SHP77 (cell line): Measurements from ENCODE around the gene SULF2.

Source experiments
- DNase-seq, 2 experiments: peaks; one replicate each; lab custom pipeline; 2025; lab: John Stamatoyannopoulos, UW

Gene SULF2

DNA sequence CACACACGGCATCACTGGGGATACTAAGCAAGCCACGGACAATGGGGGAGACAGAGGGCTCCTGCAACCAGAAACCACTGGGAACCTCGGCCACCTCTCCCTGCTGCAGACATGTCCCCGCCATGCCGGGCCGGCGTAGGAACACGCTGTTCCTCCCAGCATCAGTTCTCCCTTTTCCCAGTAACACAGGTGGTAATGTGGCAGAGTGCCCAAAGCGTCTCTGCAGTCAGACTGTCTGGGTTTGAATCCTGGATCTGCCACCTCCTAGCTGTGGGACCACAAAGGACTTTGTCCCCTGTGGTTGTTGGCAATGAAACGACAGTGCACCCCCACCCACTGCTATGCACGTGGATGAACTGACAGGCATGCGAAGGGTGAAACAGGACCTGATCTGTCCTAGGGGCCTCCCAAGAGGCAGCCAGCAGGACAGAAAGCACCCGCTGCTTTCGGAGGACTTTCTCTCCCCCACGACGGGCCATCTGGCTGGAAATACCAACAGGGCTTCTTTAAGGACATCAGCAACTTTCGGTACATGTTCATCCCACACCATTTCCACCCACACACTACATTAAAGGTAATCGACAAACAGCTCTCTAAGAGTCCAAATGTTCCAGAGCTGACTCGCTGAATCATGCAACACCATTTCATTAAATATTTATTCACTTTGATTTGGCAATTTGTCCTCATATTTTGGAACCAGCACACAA lies 74.1 kb downstream of the SULF2 start:
- DNase-seq: no peak

DNA sequence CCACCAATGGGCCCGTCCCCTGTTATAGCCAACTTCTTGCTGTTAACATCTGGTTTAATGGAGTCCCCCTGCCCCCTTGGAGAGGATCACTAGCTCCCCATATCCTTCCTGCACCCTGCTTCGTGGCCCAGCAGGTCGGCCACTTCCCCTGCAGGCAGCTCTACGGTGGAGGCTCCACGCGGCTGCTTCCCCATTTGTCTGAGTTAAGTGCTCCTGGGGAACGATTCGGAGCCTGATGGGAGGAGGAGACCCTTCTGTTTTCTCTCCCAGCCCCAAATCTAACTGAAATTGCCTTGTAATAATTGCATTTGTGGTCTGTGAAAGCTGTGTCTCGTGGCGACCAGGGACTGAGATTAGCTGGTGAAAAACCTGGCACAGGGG lies 74.6 kb downstream of the SULF2 start:
- DNase-seq: no peak

DNA sequence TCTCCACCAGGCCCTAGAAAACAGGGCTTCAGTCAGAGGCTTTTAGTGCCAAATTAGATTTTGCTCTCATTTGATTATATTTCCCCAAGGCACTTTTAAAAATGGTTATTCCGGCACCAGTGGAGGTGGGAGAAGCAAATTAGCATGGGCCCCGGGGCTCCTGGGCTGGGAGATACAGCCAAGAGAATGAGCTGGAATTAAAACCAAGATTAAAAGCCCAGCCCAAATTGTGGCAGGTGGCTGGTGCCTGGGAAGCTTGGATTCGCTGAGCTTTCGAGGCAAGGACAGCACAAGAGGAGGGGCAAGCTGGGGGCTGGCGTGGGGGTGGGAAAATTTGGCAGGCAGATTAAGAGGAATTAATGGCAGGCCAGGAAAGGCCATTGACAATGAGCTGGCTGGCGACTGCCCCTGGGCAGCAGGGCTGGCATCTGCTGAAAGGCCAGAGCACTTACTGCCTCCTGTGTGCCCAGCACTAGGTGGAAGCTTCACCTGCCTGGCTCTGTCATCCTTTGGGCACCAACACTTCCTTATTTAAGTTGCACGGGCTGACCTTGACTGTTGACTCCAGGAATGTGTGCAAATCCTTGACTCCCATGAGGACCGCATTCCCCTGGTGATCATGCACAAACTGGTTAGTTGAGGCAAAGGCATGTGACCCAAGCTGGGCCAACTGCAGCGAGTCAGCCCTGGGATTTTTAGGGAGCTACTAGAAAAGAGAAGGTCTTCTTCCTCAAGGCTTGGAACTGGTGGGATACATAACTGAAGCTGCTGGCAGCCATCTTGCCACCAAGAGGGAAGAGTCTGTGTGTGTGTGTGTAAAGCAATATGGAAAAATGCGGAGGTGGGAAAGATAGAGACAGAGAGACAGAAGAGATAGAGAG lies 76.1 kb downstream of the SULF2 start:
- no peak for DNase-seq

DNA sequence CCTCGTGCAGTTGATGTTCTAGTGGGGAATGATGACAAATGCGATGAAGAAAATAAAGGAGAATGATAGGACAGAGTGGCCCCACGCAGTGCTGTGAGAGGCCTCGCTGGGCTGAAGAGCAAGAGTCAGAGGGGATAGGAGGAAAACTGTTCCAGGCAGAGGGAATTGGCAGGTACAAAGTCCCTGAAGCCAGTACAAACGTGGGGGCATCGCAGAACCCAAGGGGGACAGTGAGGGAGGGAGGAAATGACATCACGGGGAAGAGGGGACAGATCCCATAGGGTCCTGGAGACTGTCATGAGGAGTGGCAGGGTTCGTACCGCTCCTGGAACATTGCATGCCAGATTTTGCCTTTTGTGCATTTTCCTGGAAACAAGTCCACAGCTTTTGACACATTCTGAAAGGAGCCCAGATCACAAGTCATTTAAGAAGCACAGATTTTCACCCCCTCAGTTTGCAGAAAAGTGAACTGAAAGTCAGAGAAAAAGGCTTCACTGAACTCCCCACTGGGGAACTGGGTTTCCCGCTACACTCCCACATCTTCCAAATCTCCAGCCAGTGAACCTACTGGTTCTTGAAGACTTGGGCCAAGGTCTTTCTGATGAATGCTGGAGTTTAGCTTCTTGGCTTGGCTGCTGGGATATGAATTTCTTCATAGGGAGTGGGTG lies 77.0 kb downstream of the SULF2 start:
- no peak for DNase-seq

DNA sequence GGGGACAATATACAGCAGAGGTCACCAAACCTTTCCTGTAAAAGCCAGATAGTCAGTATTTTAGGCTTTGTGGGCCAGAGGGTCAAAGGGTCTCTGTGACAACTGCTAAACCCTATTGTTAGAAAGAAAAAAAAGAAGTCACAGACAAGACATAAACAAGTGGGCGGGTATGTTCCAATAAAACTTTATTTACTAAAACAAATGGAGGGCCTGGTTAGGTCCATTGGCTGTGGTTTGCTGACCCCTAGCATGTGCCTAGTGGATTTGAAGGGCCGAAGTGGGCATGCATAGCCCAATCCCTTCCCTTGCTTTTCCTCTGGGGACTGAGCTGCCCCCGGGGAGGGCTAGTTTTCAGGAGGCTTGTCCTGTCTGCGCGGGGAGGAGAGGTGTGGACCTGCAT lies 78.9 kb downstream of the SULF2 start:
- no peak for DNase-seq

DNA sequence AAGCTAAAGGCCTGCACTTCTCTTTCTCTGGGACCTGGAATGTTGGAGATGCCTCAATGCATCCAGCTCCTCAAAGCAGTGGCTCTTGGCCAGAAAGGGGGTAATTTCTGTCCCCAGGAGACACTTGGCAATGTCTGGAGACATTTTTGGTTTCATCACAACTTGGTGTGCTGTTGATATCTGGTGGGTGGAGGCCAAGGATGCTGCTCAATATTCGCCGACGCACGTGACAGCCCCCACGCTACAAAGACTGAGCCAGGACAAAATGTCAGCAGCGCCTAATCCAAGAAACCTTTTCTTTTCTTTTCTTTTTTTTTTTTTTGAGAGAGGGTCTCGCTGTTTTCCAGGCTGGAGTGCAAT lies 79.8 kb downstream of the SULF2 start:
- no peak for DNase-seq

DNA sequence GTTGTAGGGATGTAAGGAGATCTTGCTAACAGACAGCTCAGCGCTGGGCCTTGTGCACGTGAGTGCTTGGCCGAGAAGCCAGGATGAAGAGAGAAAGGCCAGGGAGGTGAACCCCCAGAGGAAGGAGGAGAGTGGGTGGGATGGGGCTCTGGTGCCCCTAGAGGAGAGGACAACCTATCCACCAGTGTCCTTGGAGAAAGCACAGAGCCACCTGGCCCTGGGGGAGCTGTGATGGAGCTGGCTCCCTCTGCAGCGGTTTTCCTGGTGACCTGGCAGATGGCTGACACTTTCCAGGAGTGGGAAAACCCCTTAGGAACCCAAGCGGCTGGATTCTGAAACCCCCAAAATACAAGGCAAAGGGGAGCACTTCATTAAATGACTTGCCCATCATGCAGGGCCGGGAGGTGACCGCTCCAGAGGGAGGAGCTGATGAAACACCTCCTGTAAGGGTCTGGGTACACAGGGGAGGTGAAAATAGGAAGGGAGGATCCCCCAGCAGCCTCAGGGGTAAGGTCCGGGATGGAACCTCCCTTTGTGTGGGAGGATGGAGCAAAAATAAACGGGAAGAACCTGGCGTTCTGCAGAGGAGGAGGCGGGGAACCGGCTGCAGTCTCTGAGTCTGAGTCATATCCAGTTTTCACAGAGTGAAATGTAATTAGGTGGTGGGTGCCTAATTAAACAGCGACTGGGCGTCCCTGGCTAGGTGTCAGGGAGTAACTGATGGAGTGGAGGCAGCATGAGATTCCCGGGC lies 80.4 kb downstream of the SULF2 start:
- no peak for DNase-seq

DNA sequence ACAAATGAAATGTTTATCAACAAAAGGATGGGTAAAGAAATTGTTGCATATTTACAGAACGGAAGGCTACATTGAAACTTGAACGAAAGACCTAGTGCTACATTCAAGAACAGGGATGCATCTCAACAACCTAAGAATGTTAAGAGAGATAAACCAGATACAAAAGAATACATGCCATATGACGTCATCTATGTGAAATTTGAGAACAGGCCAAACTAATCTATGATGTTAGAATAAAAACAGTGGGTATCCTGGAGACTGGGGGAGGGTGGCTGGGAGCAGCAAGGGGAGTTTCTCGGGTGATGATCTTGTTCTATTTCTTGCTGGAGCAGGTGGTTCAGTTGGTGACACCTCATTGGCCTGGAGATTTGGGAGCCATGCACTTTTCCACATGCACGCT lies 81.5 kb downstream of the SULF2 start:
- DNase-seq: no peak

DNA sequence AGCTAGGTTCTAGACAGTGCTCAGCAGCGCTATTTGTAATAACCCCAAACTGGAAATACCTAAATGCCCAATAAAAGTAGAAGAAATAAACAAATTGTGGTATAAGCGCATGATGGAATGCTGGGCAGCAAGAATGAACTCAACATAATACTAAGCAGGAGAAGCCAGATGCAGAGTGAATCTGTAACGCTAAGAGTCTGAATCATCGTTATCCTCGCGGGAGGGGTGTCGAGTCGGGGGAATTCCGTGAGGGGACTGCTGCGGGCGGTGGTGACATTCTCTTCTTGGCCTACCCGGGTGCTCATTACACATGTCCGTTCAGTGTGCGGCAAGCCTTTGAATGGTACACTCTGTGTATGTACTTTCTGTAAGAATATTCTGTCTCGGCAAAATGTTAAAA lies 83.7 kb downstream of the SULF2 start:
- no peak for DNase-seq

DNA sequence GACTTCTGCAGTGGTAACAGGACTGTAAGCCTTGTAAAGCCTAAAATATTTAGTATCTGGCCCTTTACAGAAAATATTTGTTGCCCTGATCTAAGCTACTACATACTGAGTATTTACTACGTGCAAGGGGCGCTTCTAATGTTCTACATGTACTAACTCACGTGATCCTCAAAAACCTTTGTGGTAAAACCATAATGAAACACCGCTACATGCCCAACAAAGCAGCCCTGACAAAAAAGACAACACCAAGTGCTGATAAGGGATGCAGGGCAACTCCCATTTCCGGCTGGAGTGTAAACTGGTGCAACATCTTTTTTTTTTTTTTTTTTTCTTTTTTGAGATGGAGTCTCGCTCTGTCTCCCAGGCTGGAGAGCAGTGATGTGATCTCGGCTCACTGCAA lies 85.0 kb downstream of the SULF2 start:
- DNase-seq: no peak

DNA sequence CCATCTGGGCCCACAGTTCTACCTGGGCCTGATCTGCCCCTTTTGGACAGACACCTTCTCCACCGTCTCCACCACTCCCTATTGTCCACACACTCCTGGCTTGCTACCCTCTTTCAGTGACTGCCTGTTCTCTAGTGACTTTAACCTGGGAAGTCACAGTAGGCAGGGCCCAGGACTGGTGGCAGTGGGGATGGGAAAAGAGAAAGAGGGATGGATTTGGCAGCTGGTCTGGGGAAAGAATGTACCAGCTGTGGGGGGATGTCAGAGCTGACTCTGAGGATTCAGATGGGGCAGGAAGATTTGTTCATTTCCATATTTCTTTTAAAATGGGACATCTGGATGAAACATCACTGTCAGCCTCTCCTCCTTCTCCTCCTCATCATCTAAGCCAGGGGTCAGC lies 85.5 kb downstream of the SULF2 start:
- DNase-seq: no peak

DNA sequence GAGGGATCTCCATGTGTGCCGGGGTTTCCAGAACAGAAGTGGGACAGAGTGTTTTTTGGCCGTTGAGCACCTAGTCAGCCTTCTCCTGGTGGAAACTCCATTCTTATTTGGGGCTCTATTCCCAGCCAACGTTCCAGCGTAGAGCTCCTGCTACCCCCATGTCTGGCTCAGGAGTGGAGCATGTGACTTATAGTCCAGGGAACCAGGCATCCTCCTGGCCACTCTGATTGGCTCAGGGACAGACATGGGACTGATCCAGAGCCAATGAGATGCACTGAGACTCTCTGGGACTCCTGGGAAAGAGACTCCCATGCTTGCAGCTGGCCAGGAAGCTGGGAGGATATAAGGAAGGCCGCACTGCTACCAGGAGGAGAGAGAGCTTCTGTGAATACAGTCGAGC lies 87.1 kb downstream of the SULF2 start:
- DNase-seq: no peak

DNA sequence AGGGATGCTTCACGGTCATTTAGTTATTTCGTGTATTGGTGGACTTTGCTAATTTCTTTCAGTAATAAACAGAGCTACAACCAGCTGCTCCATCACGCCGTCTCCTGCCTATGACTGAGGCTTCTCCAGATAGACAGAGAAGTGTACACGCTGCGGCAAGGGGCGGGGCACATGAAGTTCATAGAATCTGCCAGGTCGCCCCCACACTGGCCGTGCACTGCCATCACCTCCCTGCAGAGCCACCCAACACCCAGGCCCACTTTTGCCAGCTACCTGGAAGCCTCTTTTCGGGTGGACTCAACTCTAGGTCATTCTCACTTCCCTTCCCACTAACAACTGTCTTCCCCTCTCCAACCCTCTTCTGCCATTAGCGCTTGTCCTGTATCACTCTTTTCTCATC lies 88.4 kb downstream of the SULF2 start:
- no peak for DNase-seq

DNA sequence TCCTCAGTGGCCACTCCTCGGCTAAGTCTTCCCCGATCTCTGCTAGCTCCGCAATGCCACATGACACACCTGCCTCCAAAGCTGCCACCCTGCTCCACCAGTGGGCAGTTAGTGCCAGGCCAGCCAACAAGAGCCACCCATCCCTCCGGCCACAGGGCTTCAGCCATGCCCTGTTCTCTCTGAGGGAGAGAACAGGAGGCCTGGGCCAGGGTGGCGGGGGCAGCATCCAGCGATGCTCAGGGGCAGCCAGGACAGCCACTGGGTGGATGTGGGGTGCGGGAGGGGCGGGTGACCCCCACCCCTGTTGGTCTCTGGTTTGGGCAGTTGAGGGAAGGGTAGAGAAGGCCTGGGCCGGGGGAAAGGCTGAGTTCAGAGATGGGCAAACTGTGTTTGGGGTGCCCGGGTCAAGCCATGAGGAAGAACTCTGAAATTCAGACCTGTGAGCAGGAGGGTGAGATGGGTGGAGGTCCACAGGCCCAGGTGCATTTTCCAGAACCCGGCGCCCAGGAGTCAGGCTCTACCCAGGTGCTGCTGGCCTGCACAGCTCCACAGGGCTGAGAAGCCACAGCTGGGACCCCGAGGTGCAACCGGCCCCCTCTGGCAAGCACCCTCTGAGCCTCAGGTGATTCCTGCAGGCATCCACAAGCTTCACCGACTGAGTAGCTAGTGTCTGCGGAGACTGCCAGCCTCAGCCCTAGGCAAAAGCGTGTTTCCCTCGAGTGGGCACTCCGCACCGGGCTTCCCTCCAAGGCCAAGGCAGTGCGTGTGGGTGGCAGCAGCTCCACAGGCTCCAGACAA lies 91.1 kb downstream of the SULF2 start:
- DNase-seq: no peak

DNA sequence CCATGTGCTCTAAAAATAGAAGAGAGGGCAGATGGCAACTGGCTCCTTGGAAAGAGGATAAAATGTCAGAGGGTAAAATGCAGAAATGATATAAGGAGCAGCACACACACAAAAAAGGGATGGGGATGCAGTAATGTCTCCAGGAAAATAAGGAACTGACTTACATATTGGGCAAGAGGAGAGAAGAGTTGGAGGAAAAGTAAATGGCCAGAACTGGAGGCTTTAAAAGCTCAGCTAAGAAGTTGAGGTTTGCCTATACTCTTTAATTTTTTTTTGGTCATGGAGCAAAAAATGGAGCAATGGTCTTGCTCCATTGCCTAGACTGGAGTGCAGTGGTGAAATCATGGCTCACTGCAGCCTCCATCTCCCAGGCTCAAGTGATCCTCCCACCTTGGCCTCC lies 93.7 kb downstream of the SULF2 start:
- no peak for DNase-seq

DNA sequence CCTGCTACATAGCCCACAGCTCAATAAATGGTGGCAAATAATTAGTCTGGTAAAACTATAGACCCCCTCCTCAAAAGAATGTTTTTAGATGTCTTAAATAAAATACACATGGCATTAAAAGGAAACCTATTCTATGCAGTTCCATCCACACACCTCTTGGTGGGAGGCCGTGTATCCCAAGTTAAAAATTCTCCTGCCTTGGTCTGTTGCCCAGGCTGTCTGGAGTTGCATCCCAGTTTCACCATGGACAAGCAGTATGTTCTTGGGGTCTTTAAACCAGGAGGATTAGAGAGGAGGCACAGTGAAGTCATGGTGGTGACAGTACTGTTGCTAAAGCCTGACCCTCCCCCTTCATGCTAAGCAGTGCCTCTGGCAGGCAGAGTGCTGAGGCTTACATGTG lies 95.5 kb downstream of the SULF2 start:
- DNase-seq: no peak

DNA sequence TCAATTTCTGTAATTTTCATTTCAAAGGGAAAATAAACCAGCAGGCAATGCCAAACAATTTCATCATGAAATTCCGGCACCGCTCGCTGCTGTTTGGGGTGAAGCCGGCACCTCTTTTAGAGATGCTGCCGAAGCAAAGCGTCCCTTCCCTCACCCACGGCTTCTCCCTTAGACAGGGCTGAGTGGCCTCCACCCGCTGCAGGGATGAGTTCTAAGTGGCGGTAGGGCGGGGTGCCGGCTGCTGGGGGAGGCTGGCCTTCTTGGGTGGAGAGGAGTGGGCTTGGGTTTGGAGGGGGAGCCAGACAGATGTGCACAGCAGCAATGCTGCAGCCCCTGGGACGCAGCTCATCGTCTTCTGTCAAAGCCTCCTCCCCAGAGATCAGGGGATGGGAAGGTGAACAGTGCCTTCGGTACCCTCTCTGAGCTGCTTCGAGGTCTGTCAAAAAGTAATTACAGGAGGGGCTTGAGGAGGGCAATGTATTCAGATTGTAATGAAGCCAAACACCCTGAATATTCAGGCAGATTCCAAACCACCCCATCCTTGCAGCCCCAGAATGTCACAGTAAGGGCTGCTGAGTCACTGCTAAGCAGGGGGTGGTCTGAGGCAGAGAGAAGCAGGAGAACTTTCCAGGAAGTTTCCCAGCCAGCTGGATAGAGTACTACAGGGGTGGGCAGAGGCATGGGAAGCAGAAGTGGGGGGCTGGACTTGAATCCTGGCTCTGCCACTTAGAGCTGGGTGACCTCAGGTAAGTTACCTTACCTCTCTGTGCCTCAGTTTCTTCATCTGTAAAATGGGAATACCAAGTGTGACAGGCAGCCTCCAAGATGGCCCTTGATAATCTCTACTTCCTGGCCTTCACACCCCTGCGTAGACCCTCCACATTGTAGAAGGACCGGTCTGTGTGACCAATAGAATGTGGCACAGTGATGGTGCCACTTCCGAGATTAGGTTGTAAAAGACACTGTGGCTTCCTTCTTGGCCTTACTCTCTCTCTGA lies 96.6 kb downstream of the SULF2 start:
- no peak for DNase-seq

DNA sequence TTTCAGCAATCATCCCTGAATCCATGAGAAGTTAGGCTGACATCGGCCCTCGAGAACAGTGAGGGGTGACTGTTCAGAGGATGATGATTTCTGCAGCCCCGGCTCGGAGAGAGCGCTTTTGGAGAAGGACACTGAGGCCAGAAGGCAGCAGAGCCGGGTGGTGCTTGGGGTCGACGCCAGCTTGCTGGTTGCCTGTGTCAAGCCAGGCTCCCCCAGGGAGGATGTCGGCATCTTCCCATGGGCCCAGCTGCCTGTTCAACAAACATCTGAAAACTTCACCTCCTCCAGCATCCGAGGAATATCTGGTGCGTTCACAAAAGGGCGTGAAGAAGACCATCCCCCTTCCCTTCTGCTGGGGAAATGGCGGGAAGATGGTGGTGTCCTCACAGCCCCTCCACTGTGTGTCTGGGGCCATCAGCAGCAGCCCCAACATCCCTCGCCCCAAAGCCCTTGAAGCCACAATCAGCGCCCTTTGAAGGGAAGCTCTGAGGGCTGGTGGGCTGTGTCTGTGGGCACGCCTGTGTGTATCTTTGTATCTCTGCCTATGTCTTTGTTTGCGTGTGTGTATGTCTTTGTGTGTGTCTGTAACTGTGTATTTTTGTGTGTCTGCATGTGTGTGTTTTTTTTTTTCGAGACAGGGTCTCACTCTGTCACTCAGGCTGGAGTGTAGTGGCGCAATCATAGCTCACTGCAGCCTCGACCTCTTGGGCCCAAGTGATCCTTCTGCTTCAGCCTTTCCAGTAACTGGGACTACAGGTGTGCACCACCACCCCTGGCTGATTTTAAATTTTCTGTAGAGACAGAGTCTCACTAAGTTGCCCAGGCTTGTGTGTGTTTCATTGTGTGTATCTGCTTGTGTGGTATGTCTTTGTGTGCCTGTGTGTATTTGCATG lies 97.9 kb downstream of the SULF2 start:
- DNase-seq: no peak

DNA sequence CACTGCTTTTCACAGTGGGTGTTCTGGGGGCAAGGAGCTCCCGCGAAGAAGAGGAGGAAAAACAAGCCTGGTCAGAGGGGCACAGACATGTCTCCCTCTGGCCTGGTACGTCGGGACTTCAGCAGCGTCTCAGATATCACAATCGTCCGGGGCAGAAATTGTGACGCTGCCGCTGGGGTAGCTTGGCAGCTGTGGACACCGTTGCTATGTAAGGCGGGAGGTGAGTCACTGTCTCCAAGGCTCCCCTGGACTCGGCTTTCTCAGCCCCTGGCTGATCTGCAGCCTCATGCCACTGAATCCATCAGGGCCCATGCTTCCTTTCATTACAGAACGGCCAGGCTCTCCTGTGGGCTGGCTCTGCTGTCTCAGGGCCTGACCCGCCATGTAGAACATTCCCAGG lies 98.7 kb downstream of the SULF2 start:
- DNase-seq: peak in 1 of 2 experiments; percentile 24
